ENCODE data around the gene CNGB1.
"Not testable (repeated sequence)": the region's sequence is repeated elsewhere in the genome, so short reads cannot be mapped to it uniquely, and the experiment has no call there.

The CNGB1 gene

GRCh38 chr16:57858635-57859034, 112.3 kb downstream of the CNGB1 start:
- H3K4me1 ChIP-seq (ENCODE audit: insufficient read depth, low read length, poor library complexity, severe bottlenecking) = no peaks in the 10 kb centered on the region
- no peak overlapping the region for H3K9ac ChIP-seq (ENCODE audit: low read depth, low read length, poor library complexity, severe bottlenecking)
- TF ChIP-seq CTCF (conservative IDR thresholded peaks at IDR 0.05; ENCODE audit: low read length) = no peak
- TF ChIP-seq EZH2phosphoT487 (IDR thresholded peaks at IDR 0.05; ENCODE audit: borderline replicate concordance) = no peak
- H3K79me2 ChIP-seq (ENCODE audit: insufficient read depth, low read length) = no peaks in the 10 kb centered on the region
- H3F3A ChIP-seq (ENCODE audit: low read depth) = no peaks in the 10 kb centered on the region
- no peaks in the 10 kb centered on the region for H3K9me3 ChIP-seq (ENCODE audit: insufficient read depth, low read depth, low read length)
- no peaks in the 10 kb centered on the region for H3K9me2 ChIP-seq (replicated peaks; ENCODE audit: low read depth, low read length)
- no peak overlapping the region for H3K4me2 ChIP-seq (ENCODE audit: low read depth, low read length, poor library complexity, severe bottlenecking)
- no peak overlapping the region for H3K4me3 ChIP-seq (ENCODE audit: low read length, poor library complexity, severe bottlenecking)
- no peaks in the 10 kb centered on the region for H3K36me3 ChIP-seq (ENCODE audit: insufficient read depth, low read length)
- no peak overlapping the region for H2AFZ ChIP-seq (ENCODE audit: low read length)
- no peaks in the 10 kb centered on the region for H4K20me1 ChIP-seq (ENCODE audit: insufficient read depth, low read length, poor library complexity, severe bottlenecking)
- no peaks in the 10 kb centered on the region for H3K27me3 ChIP-seq (ENCODE audit: insufficient read depth, low read length, poor library complexity, severe bottlenecking)

GRCh38 chr16:57857991-57858390, 112.9 kb downstream of the CNGB1 start:
- not testable (repeated sequence) for H3K9ac ChIP-seq (ENCODE audit: low read depth, low read length, poor library complexity, severe bottlenecking); H3K4me3 ChIP-seq (ENCODE audit: low read length, poor library complexity, severe bottlenecking); H2AFZ ChIP-seq (ENCODE audit: low read length); H3K9me2 ChIP-seq (replicated peaks; ENCODE audit: low read depth, low read length); H4K20me1 ChIP-seq (ENCODE audit: insufficient read depth, low read length, poor library complexity, severe bottlenecking); H3K4me1 ChIP-seq (ENCODE audit: insufficient read depth, low read length, poor library complexity, severe bottlenecking); H3K4me2 ChIP-seq (ENCODE audit: low read depth, low read length, poor library complexity, severe bottlenecking); H3K9me3 ChIP-seq (ENCODE audit: insufficient read depth, low read depth, low read length); H3K36me3 ChIP-seq (ENCODE audit: insufficient read depth, low read length); H3K79me2 ChIP-seq (ENCODE audit: insufficient read depth, low read length); H3F3A ChIP-seq (ENCODE audit: low read depth); H3K27me3 ChIP-seq (ENCODE audit: insufficient read depth, low read length, poor library complexity, severe bottlenecking)

- no peak for TF ChIP-seq CTCF (conservative IDR thresholded peaks at IDR 0.05; ENCODE audit: low read length)
- no peak for TF ChIP-seq EZH2phosphoT487 (IDR thresholded peaks at IDR 0.05; ENCODE audit: borderline replicate concordance)
Observed at GRCh38 chr16:57855188-57855587, 115.7 kb downstream of the CNGB1 start.

GRCh38 chr16:57852189-57852588, 118.7 kb downstream of the CNGB1 start:
- no peak overlapping the region for H3K4me2 ChIP-seq (ENCODE audit: low read depth, low read length, poor library complexity, severe bottlenecking)
- no peaks in the 10 kb centered on the region for H3F3A ChIP-seq (ENCODE audit: low read depth)
- H3K27me3 ChIP-seq (ENCODE audit: insufficient read depth, low read length, poor library complexity, severe bottlenecking) = no peaks in the 10 kb centered on the region
- no peaks in the 10 kb centered on the region for H3K9me2 ChIP-seq (replicated peaks; ENCODE audit: low read depth, low read length)
- TF ChIP-seq CTCF (conservative IDR thresholded peaks at IDR 0.05; ENCODE audit: low read length) (no peak), EZH2phosphoT487 (IDR thresholded peaks at IDR 0.05; ENCODE audit: borderline replicate concordance) (no peak)
- H2AFZ ChIP-seq (ENCODE audit: low read length) = no peak overlapping the region
- H4K20me1 ChIP-seq (ENCODE audit: insufficient read depth, low read length, poor library complexity, severe bottlenecking) = no peaks in the 10 kb centered on the region
- H3K36me3 ChIP-seq (ENCODE audit: insufficient read depth, low read length) = no peaks in the 10 kb centered on the region
- no peaks in the 10 kb centered on the region for H3K4me1 ChIP-seq (ENCODE audit: insufficient read depth, low read length, poor library complexity, severe bottlenecking)
- H3K9ac ChIP-seq (ENCODE audit: low read depth, low read length, poor library complexity, severe bottlenecking) = no peak overlapping the region
- no peak overlapping the region for H3K4me3 ChIP-seq (ENCODE audit: low read length, poor library complexity, severe bottlenecking)
- no peaks in the 10 kb centered on the region for H3K9me3 ChIP-seq (ENCODE audit: insufficient read depth, low read depth, low read length)
- H3K79me2 ChIP-seq (ENCODE audit: insufficient read depth, low read length) = no peaks in the 10 kb centered on the region

More at GRCh38 chr16:57855188-57855587, 115.7 kb downstream of the CNGB1 start:
- H3K9me3 ChIP-seq (ENCODE audit: insufficient read depth, low read depth, low read length) = no peaks in the 10 kb centered on the region
- no peak overlapping the region for H2AFZ ChIP-seq (ENCODE audit: low read length)
- no peak overlapping the region for H3K4me2 ChIP-seq (ENCODE audit: low read depth, low read length, poor library complexity, severe bottlenecking)
- H3K27me3 ChIP-seq (ENCODE audit: insufficient read depth, low read length, poor library complexity, severe bottlenecking) = no peaks in the 10 kb centered on the region
- H4K20me1 ChIP-seq (ENCODE audit: insufficient read depth, low read length, poor library complexity, severe bottlenecking) = no peaks in the 10 kb centered on the region
- H3K9ac ChIP-seq (ENCODE audit: low read depth, low read length, poor library complexity, severe bottlenecking) = no peak overlapping the region
- H3K79me2 ChIP-seq (ENCODE audit: insufficient read depth, low read length) = no peaks in the 10 kb centered on the region
- H3K36me3 ChIP-seq (ENCODE audit: insufficient read depth, low read length) = no peaks in the 10 kb centered on the region
- H3K4me1 ChIP-seq (ENCODE audit: insufficient read depth, low read length, poor library complexity, severe bottlenecking) = no peaks in the 10 kb centered on the region
- H3K4me3 ChIP-seq (ENCODE audit: low read length, poor library complexity, severe bottlenecking) = no peak overlapping the region
- H3K9me2 ChIP-seq (replicated peaks; ENCODE audit: low read depth, low read length) = no peaks in the 10 kb centered on the region
- no peaks in the 10 kb centered on the region for H3F3A ChIP-seq (ENCODE audit: low read depth)

All from Loucy (cell line).